RWPE2 (cell line): ENCODE results near the gene RPL9.

Experiments
- ATAC-seq: fragments of 200-7000 bp; cut with Tn5 transposase; 3 replicates; pipeline ENCODE4 v1.9.1; 2021; ENCODE audit warnings: low read depth
- DNase-seq: peaks from one replicate; pipeline ENCODE4 v3.0.0-alpha.2; 2020; ENCODE audit warnings: low spot score
- H3K27ac ChIP-seq: fragments of 450-650 bp; 2 replicates; pipeline ENCODE4 v1.5.1; 2017; ENCODE audit warnings: mild to moderate bottlenecking; ENCODE audit not compliant: poor library complexity, severe bottlenecking
- H3K27me3 ChIP-seq: fragments of 250-450 bp; sonication (Bioruptor Pico); 2 replicates; pipeline ENCODE4 v1.5.1; 2021; ENCODE audit warnings: mild to moderate bottlenecking, moderate library complexity; ENCODE audit not compliant: insufficient read depth, poor library complexity, severe bottlenecking
- H3K36me3 ChIP-seq: fragments of 250-450 bp; sonication (Bioruptor Pico); 2 replicates; pipeline ENCODE4 v1.5.1; 2020; ENCODE audit warnings: low read depth, mild to moderate bottlenecking, moderate library complexity
- H3K4me1 ChIP-seq: fragments of 250-450 bp; sonication (Bioruptor Pico); 2 replicates; pipeline ENCODE4 v1.5.1; 2021; ENCODE audit warnings: mild to moderate bottlenecking, moderate library complexity; ENCODE audit not compliant: insufficient read depth, poor library complexity, severe bottlenecking
- H3K4me3 ChIP-seq: fragments of 250-450 bp; sonication (Bioruptor Pico); 2 replicates; pipeline ENCODE4 v1.5.1; 2021; ENCODE audit warnings: mild to moderate bottlenecking, moderate library complexity; ENCODE audit not compliant: severe bottlenecking
- H3K9me3 ChIP-seq: fragments of 250-450 bp; sonication (Bioruptor Pico); 2 replicates; pipeline ENCODE4 v1.5.1; 2021; ENCODE audit warnings: mild to moderate bottlenecking, moderate library complexity; ENCODE audit not compliant: severe bottlenecking
- TF ChIP-seq, protein P1 (sequence below): fragments of 450-650 bp; IDR thresholded peaks from one replicate; pipeline ENCODE4 v1.5.1; 2017; ENCODE audit warnings: mild to moderate bottlenecking, moderate library complexity; ENCODE audit not compliant: poor library complexity, severe bottlenecking

RPL9 gene

DNA sequence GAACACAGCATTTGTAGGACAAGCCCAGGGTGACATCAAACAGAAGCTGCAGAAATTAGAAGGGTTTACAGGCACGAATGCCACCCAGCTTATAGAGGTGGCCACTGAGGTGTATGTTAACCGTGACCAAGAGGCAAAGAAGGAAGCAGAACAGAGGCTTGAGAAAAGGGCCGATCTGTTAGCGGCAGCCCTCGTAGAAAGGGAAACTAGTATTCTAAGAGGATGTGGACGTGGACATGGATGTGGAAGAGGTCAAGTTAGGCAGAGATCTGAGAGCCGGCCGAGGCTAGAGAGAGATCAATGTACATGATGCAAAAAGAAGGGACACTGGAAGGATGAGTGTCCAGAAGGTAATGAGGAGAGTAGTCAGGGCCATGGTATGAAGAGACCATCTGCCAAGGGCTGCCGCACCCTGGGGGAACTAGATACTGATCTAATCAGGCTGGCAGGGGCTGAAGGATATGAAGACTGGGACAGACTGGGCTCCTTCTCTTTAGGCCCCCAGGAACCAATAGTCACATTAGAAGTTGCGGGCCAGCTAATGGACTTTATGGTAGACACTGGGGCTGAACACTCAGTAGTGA, 27.6 kb upstream of the RPL9 start:
- ATAC-seq, result no peak
- H3K27ac ChIP-seq, result no peak overlapping the region
- H3K27me3 ChIP-seq, result no peaks in the 10 kb centered on the region
- TF ChIP-seq, protein P1, sequence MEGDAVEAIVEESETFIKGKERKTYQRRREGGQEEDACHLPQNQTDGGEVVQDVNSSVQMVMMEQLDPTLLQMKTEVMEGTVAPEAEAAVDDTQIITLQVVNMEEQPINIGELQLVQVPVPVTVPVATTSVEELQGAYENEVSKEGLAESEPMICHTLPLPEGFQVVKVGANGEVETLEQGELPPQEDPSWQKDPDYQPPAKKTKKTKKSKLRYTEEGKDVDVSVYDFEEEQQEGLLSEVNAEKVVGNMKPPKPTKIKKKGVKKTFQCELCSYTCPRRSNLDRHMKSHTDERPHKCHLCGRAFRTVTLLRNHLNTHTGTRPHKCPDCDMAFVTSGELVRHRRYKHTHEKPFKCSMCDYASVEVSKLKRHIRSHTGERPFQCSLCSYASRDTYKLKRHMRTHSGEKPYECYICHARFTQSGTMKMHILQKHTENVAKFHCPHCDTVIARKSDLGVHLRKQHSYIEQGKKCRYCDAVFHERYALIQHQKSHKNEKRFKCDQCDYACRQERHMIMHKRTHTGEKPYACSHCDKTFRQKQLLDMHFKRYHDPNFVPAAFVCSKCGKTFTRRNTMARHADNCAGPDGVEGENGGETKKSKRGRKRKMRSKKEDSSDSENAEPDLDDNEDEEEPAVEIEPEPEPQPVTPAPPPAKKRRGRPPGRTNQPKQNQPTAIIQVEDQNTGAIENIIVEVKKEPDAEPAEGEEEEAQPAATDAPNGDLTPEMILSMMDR, result no peak
- no peaks in the 10 kb centered on the region for H3K36me3 ChIP-seq
- no peaks in the 10 kb centered on the region for H3K4me1 ChIP-seq
- DNase-seq, result no peak
- H3K9me3 ChIP-seq, result no peaks in the 10 kb centered on the region
- H3K4me3 ChIP-seq, result no peak overlapping the region

DNA sequence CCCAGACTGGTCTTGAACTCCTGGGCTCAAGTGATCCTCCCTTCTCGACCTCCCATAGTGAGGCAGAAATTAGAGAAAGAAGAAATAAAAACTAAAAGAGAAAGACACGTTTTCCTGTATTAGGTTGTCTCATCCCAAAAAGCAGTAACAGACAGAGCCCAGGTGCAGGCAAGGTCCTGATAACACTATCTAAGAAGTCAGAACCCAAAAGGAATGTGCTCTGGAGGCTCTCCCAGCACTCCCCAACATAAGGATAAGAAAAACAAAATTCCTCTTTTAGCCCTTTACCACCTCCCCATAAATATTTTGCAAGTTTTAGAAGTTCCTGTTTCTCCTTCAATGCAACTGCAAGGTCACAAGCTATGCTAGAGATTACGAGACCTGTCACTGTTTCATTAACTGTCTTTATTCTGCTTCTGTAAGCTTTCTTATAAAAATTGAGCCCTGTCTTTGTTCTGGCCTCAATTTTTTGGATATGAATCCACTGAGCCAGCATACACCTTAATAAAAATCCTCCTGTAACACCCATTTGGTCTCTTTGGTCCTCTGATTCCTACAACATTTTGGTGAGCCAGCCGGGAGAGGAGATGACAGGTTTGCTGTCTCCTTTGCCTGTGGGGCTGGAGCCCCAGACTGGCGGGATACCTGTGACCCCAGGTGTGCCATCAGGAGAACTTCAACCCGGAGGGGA, 26.0 kb upstream of the RPL9 start:
- DNase-seq, result no peak
- Histone ChIP-seq H3K4me1 (no peaks in the 10 kb centered on the region), H3K4me3 (no peak overlapping the region), H3K9me3 (no peaks in the 10 kb centered on the region), H3K36me3 (no peaks in the 10 kb centered on the region), H3K27ac (no peak overlapping the region), H3K27me3 (no peaks in the 10 kb centered on the region)
- TF ChIP-seq, protein P1, result no peak
- ATAC-seq, result no peak

DNA sequence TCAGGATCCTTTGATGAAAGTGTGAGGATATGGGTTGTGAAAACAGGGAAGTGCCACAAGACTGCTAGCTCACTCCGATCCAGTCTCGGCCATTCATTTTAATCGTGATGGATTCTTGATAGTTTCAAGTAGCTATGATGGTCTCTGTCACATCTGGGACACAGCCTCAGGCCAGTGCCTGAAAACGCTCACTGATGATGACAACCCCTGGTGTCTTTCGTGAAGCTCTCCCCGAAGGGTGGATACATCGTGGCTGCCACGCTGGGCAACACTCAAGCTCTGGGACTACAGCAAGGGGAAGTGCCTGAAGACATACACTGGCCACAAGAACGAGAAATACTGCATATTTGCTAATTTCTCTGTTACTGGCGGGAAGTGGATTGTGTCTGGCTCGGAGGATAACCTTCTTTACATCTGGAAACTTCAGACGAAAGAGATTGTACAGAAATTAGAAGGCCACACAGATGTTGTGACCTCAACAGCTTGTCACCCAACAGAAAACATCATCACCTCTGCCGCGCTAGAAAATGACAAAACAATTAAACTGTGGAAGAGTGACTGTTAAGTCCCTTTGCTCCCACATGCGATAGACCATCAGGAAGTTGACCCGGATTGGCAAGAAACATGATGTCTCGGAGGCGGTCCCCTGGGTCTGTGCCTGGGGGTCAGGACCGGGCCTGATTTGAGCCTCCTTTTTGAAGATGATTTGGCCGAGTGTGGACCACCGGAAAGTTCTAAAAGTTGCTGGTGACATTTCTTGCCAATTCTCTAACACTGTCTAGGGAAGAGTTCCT, 22.4 kb upstream of the RPL9 start:
- TF ChIP-seq, protein P1, result no peak
- no peak for DNase-seq
- H3K4me3 ChIP-seq, result no peak overlapping the region

DNA sequence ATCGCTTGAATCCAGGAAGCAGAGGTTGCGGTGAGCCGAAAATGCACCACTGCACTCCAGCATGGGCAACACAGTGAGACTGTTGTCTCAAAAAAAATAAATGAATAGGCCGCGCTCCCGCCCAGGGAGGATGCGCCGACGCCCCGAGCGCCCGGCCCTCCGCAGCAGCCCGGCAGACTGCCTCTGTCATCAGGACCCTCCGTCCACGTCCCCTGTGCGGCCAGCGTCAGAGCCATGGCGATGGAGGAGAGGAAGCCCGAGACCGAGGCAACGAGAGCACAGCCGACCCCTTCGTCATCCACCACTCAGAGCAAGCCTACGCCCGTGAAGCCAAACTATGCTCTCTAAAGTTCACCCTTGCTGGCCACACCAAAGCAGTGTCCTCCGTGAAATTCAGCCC, 21.5 kb upstream of the RPL9 start:
- no peak for ATAC-seq
- TF ChIP-seq, protein P1, result no peak
- no peak overlapping the region for H3K27ac ChIP-seq

More for the DNA sequence above, 22.4 kb upstream of the RPL9 start:
- Histone ChIP-seq H3K27me3 (no peaks in the 10 kb centered on the region), H3K4me1 (no peaks in the 10 kb centered on the region), H3K9me3 (no peaks in the 10 kb centered on the region), H3K27ac (no peak overlapping the region), H3K36me3 (peaks cover 5% of the 10 kb centered on the region; the same call in 1 of the 2 replicates)
- no peak for ATAC-seq

More for the DNA sequence above, 21.5 kb upstream of the RPL9 start:
- no peaks in the 10 kb centered on the region for H3K4me1 ChIP-seq
- no peaks in the 10 kb centered on the region for H3K27me3 ChIP-seq
- no peaks in the 10 kb centered on the region for H3K9me3 ChIP-seq
- DNase-seq, result no peak
- no peak overlapping the region for H3K4me3 ChIP-seq
- H3K36me3 ChIP-seq, result peaks cover 13% of the 10 kb centered on the region
